SK-N-SH (cell line): ENCODE data around the gene ZBTB45. TPM values are rescaled to one million over a fixed set of nuclear protein-coding genes. Genes with fewer than 3 reads are reported as not detected.

Source experiments
- CTCF ChIA-PET: fragments of 300-600, 350-600 bp; formaldehyde crosslinking; extraction: SDS; loops from one replicate; lab custom pipeline; 2021; lab: Yijun Ruan, JAX
- POLR2A ChIA-PET: fragments of 350-600 bp; sonication (Branson Sonifier 250); formaldehyde crosslinking; extraction: SDS; loops from one replicate; lab custom pipeline; 2020; ENCODE audit warnings: antibody characterized with exemption, inconsistent platforms; lab: Yijun Ruan, JAX
- DNase-seq: peaks from one replicate; pipeline ENCODE4 v3.0.0; 2012
- H2AFZ ChIP-seq: fragments of 200-600 bp; sonication (generic); 2 replicates; pipeline ENCODE4 v1.8.1; 2016; ENCODE audit warnings: antibody characterized with exemption, mild to moderate bottlenecking, low read depth
- H3F3A ChIP-seq: fragments of 200-600 bp; sonication (generic); replicated peaks from 2 replicates; pipeline ENCODE3; 2016; ENCODE audit warnings: antibody characterized with exemption, mild to moderate bottlenecking; ENCODE audit not compliant: insufficient read depth
- H3K27ac ChIP-seq, 2 experiments: fragments of 200-500 bp in 1 of 2; fragments of 200-600 bp in 1 of 2; sonication (Bioruptor generic) in 1 of 2; sonication (generic), shearing (Covaris generic) in 1 of 2; 2 replicates each; pipeline versions ENCODE4 v1.5.1 to v1.6.1; 2014 to 2016; ENCODE audit warnings: low read depth in 2 of 2, inconsistent platforms in 1 of 2, low read length in 1 of 2, mild to moderate bottlenecking in 1 of 2, mixed read lengths in 1 of 2
- H3K27me3 ChIP-seq: fragments of 200-600 bp; sonication (generic), shearing (Covaris generic); 2 replicates; pipeline ENCODE4 v1.6.1; 2016; ENCODE audit warnings: mixed run types; ENCODE audit not compliant: insufficient read depth
- H3K36me3 ChIP-seq, 2 experiments: fragments of 200-500 bp in 1 of 2; fragments of 200-600 bp in 1 of 2; sonication (Bioruptor generic) in 1 of 2; sonication (generic) in 1 of 2; replicated peaks in 1 of 2; 2 replicates each; pipeline versions ENCODE3 to v1.5.1; 2014 to 2016; ENCODE audit warnings: low read length in 1 of 2, mild to moderate bottlenecking in 1 of 2; ENCODE audit not compliant: insufficient read depth in 2 of 2, control insufficient read depth in 1 of 2
- H3K4me1 ChIP-seq, 2 experiments: fragments of 200-500 bp in 1 of 2; fragments of 200-600 bp in 1 of 2; sonication (Bioruptor generic) in 1 of 2; sonication (generic), shearing (Covaris generic) in 1 of 2; 2 replicates each; pipeline versions ENCODE4 v1.5.1 to v1.6.1; 2014 to 2016; ENCODE audit warnings: low read depth in 1 of 2, low read length in 1 of 2, mixed run types in 1 of 2; ENCODE audit not compliant: insufficient read depth in 2 of 2, control insufficient read depth in 1 of 2
- H3K4me2 ChIP-seq: fragments of 200-600 bp; sonication (generic), shearing (Covaris generic); 2 replicates; pipeline ENCODE4 v1.6.1; 2017; ENCODE audit warnings: mixed run types
- H3K4me3 ChIP-seq, 2 experiments: fragments of 200-500 bp in 1 of 2; fragments of 200-600 bp in 1 of 2; sonication (Bioruptor generic) in 1 of 2; sonication (generic), shearing (Covaris generic) in 1 of 2; 2 replicates each; pipeline versions ENCODE4 v1.5.1 to v1.8.1; 2014 to 2016; ENCODE audit warnings: low read depth in 2 of 2, inconsistent platforms in 1 of 2, low read length in 1 of 2, mild to moderate bottlenecking in 1 of 2, mixed read lengths in 1 of 2, moderate library complexity in 1 of 2
- H3K79me2 ChIP-seq: fragments of 200-600 bp; sonication (generic); 2 replicates; pipeline ENCODE4 v1.8.1; 2017; ENCODE audit warnings: mild to moderate bottlenecking; ENCODE audit not compliant: insufficient read depth
- H3K9ac ChIP-seq: fragments of 200-600 bp; sonication (generic); 2 replicates; pipeline ENCODE4 v1.6.1; 2017; ENCODE audit warnings: mixed run types
- H3K9me2 ChIP-seq: fragments of 200-600 bp; sonication (generic); 2 replicates; pipeline ENCODE4 v1.6.1; 2017; ENCODE audit warnings: mixed run types
- H3K9me3 ChIP-seq: fragments of 200-600 bp; sonication (generic); 2 replicates; pipeline ENCODE4 v1.6.1; 2017; ENCODE audit warnings: mixed run types, mild to moderate bottlenecking, moderate library complexity
- H4K20me1 ChIP-seq: fragments of 200-600 bp; sonication (generic); 2 replicates; pipeline ENCODE4 v1.6.1; 2017; ENCODE audit warnings: mild to moderate bottlenecking, mixed run types; ENCODE audit not compliant: insufficient read depth
- FOSL2 ChIP-seq: IDR thresholded peaks from 2 replicates; pipeline ENCODE4 v1.4.0; 2012; ENCODE audit warnings: low read depth, mild to moderate bottlenecking, moderate library complexity, borderline replicate concordance
- FOXJ3 ChIP-seq: sonication (generic); formaldehyde crosslinking; IDR thresholded peaks from 2 replicates; pipeline ENCODE4 v1.5.1; 2020; ENCODE audit warnings: mild to moderate bottlenecking, missing genetic modification reagents
- FOXM1 ChIP-seq: IDR thresholded peaks from 2 replicates; pipeline ENCODE4 v1.4.0; 2012; ENCODE audit warnings: low read depth, mild to moderate bottlenecking
- GABPA ChIP-seq: IDR thresholded peaks from 2 replicates; pipeline ENCODE4 v1.4.0; 2012; ENCODE audit warnings: low read depth, mild to moderate bottlenecking
- MAX ChIP-seq: IDR thresholded peaks from 2 replicates; pipeline ENCODE4 v1.4.0; 2012; ENCODE audit warnings: low read depth
- NRF1 ChIP-seq: IDR thresholded peaks from 2 replicates; pipeline ENCODE4 v1.6.1; 2012; ENCODE audit warnings: low read depth, mild to moderate bottlenecking, low read length
- PBX3 ChIP-seq: IDR thresholded peaks from 2 replicates; pipeline ENCODE4; 2012
- RAD21 ChIP-seq: IDR thresholded peaks from 2 replicates; pipeline ENCODE4 v1.6.1; 2012; ENCODE audit warnings: mild to moderate bottlenecking, low read length
- RCOR1 ChIP-seq: fragments of 150-350 bp; IDR thresholded peaks from 2 replicates; pipeline ENCODE4 v1.6.1; 2017; ENCODE audit warnings: antibody characterized with exemption, low read length
- RFX5 ChIP-seq: IDR thresholded peaks from 2 replicates; pipeline ENCODE4 v1.6.1; 2012; ENCODE audit warnings: mild to moderate bottlenecking, improper control_type of control experiment, low read length
- SIN3A ChIP-seq: IDR thresholded peaks from 2 replicates; pipeline ENCODE4 v1.6.1; 2012; ENCODE audit warnings: low read depth, mild to moderate bottlenecking, low read length, moderate library complexity, borderline replicate concordance
- SMC3 ChIP-seq: IDR thresholded peaks from 2 replicates; pipeline ENCODE4 v1.6.1; 2012; ENCODE audit warnings: low read depth, low read length, improper control_type of control experiment
- TEAD4 ChIP-seq: IDR thresholded peaks from 2 replicates; pipeline ENCODE4 v1.4.0; 2012; ENCODE audit warnings: mild to moderate bottlenecking, borderline replicate concordance; ENCODE audit not compliant: insufficient read depth
- USF1 ChIP-seq: IDR thresholded peaks from 2 replicates; pipeline ENCODE4 v1.4.0; 2012; ENCODE audit warnings: low read depth, borderline replicate concordance
- WGBS: methylation state at CpG from one replicate; pipeline ENCODE4 v1.1.6; 2017; ENCODE audit warnings: low lambda C conversion rate; 5-methylcytosine and 5-hydroxymethylcytosine counted together
- polyA plus RNA-seq, 3 experiments: library from polyadenylated mRNA; depleted of rRNA; stranded (reverse); fragments of >200 nt; gene quantifications; 2 replicates each; pipeline ENCODE4 v1.2.3, GENCODE V29; 2012

The ZBTB45 gene
- polyA plus RNA-seq, 1 of the 3 experiments (the other 2 are of a cell fraction): 11.3 TPM

DNA sequence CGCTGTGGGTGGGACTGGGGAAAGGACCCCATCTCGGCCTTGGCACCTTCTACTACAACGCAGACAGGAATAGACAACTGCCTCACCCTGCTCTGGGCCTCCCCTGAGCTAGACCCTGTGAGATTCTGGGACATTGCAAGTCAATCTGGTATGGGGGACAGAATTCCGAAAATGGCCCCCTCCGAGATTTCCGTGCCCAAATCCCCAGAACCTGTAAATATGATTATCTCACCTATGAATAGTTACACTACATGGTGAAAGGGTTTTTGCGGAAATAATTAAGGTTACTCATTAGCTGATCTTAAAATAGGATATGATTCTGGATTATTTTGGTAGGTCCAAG is 618 bp upstream of the ZBTB45 start:
- Histone ChIP-seq H3K79me2 (peaks cover 46% of the 10 kb centered on the region), H2AFZ (peak overlapping the region; percentile 86), H3K36me3 (peaks cover 3 to 19% of the 10 kb centered on the region in 2 experiments), H3K9me3 (no peaks in the 10 kb centered on the region), H3K4me3 (peak overlapping the region; percentile 75 to 83), H3K4me2 (peak overlapping the region; percentile 98), H3K4me1 (peaks cover 0 to 26% of the 10 kb centered on the region in 2 experiments; a peak in 1 of 4 replicates), H3F3A (peaks cover 19% of the 10 kb centered on the region), H3K9me2 (no peaks in the 10 kb centered on the region), H3K9ac (peak overlapping the region; percentile 93), H4K20me1 (no peaks in the 10 kb centered on the region; the same call in 1 of the 2 replicates), H3K27ac (peak overlapping the region; percentile 92 to 97), H3K27me3 (no peaks in the 10 kb centered on the region)
- DNase-seq: no peak
- no peak for TF ChIP-seq FOXM1
- no peak for TF ChIP-seq PBX3
- TF ChIP-seq FOXJ3: no peak
- TF ChIP-seq SMC3: no peak
- no peak for TF ChIP-seq TEAD4
- TF ChIP-seq MAX: no peak
- POLR2A ChIA-PET: interaction anchor here (1.2 to 3.8 kb wide), 13 partner anchors 9 to 194 kb away, joined by 3 to 49 read pairs (median 5); partner anchors contain the start of genes CHMP2A, MZF1, RPS5 and SLC27A5
- WGBS: 0% methylated on average over 6 of the region's 7 CpGs
- CTCF ChIA-PET: interaction anchor here (0.5 to 4.7 kb wide), 26 partner anchors 8 to 1131 kb away, joined by 3 to 81 read pairs (median 6); partner anchors contain the start of genes CHMP2A, MZF1, TRIM28 and UBE2M

DNA sequence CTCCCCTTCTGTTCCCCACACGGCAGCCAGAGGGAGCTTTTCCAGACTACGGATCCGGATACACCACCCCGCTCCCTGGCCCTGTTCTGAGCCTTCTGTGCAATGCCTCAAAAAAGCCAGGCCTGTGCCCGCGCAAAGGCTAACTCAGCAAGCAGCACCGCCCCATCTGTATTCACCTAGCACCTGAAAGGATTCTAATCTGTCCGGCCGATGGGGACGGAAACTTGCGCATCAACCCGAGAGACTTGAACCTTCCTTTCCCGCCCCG is 589 bp downstream of the ZBTB45 start:
- peak; percentile 88 for DNase-seq
- no peaks in the 10 kb centered on the region; the same call in 1 of the 2 replicates for H4K20me1 ChIP-seq
- 0 out of 2 replicates have a peak, but pooled peaks have one; percentile 44 for TF ChIP-seq MAX
- no peak for TF ChIP-seq RCOR1
- 0 out of 2 replicates have a peak, but pooled peaks have one; percentile 25 for TF ChIP-seq GABPA
- no peak for TF ChIP-seq RFX5
- TF ChIP-seq SIN3A: peak; percentile 68
- peak; percentile 41; the same call in 1 of the 2 replicates for TF ChIP-seq SMC3
- TF ChIP-seq NRF1: 0 out of 2 replicates have a peak, but pooled peaks have one; percentile 6
- TF ChIP-seq RAD21: peak; percentile 39
- no peak for TF ChIP-seq FOSL2
- no peak for TF ChIP-seq USF1
- TF ChIP-seq, all 33 proteins: peak for 6
- Histone ChIP-seq H3K36me3 (peaks cover 3 to 19% of the 10 kb centered on the region in 2 experiments), H3K27ac (peak overlapping the region; percentile 92 to 97), H3K9me3 (no peaks in the 10 kb centered on the region), H3K79me2 (peaks cover 55% of the 10 kb centered on the region), H3K9me2 (no peaks in the 10 kb centered on the region), H3K4me2 (peak overlapping the region; percentile 98), H3K4me1 (peaks cover 0 to 33% of the 10 kb centered on the region in 2 experiments; a peak in 1 of 4 replicates), H3F3A (peaks cover 19% of the 10 kb centered on the region), H3K9ac (peak overlapping the region; percentile 93), H2AFZ (peak overlapping the region; percentile 86; the same call in 1 of the 2 replicates), H3K4me3 (peak overlapping the region; percentile 75 to 83), H3K27me3 (no peaks in the 10 kb centered on the region)
- WGBS: 4% methylated on average over 12 of the region's 14 CpGs
- ChIA-PET POLR2A (interaction anchor here (1.0 to 3.8 kb wide), 9 partner anchors 20 to 192 kb away, joined by 3 to 49 read pairs (median 9); partner anchors contain the start of genes CHMP2A, RPS5, TRIM28 and UBE2M), CTCF (interaction anchor here (0.8 to 4.7 kb wide), 33 partner anchors 9 to 191 kb away, joined by 3 to 81 read pairs (median 5); partner anchors contain the start of genes CHMP2A, TRIM28, UBE2M and ZNF446)
